ENCODE measurements around the gene PROX2.

The PROX2 gene

GRCh38 chr14:74867673-74868072 is 8.3 kb downstream of the PROX2 start:
- Histone ChIP-seq H3K9me3 (ENCODE audit: control insufficient read depth in 1 of 2, low read length in 2 of 2) (no peaks in the 10 kb centered on the region), H3K4me1 (ENCODE audit: control insufficient read depth in 1 of 2, insufficient read depth in 2 of 2, low read length in 2 of 2) (no peaks in the 10 kb centered on the region), H3K27ac (ENCODE audit: low read length) (peak overlapping the region; percentile 27), H3K27me3 (ENCODE audit: low read depth, low read length) (no peaks in the 10 kb centered on the region), H3K4me3 (ENCODE audit: low read depth in 1 of 2, low read length in 2 of 2) (no peak overlapping the region), H3K36me3 (ENCODE audit: control insufficient read depth in 1 of 2, insufficient read depth in 2 of 2, low read length in 2 of 2) (no peaks in the 10 kb centered on the region)

GRCh38 chr14:74866708-74867389 is 9.1 kb downstream of the PROX2 start:
- no peaks in the 10 kb centered on the region for H3K4me1 ChIP-seq (ENCODE audit: control insufficient read depth in 1 of 2, insufficient read depth in 2 of 2, low read length in 2 of 2)
- H3K36me3 ChIP-seq (ENCODE audit: control insufficient read depth in 1 of 2, insufficient read depth in 2 of 2, low read length in 2 of 2), result no peaks in the 10 kb centered on the region
- no peaks in the 10 kb centered on the region for H3K9me3 ChIP-seq (ENCODE audit: control insufficient read depth in 1 of 2, low read length in 2 of 2)
- H3K27ac ChIP-seq (ENCODE audit: low read length), result no peak overlapping the region
- H3K4me3 ChIP-seq (ENCODE audit: low read depth in 1 of 2, low read length in 2 of 2), result no peak overlapping the region
- H3K27me3 ChIP-seq (ENCODE audit: low read depth, low read length), result no peaks in the 10 kb centered on the region

GRCh38 chr14:74865156-74865555 is 10.8 kb downstream of the PROX2 start:
- H3K36me3 ChIP-seq (ENCODE audit: control insufficient read depth in 1 of 2, insufficient read depth in 2 of 2, low read length in 2 of 2), result no peaks in the 10 kb centered on the region
- no peak overlapping the region for H3K27ac ChIP-seq (ENCODE audit: low read length)
- no peaks in the 10 kb centered on the region for H3K27me3 ChIP-seq (ENCODE audit: low read depth, low read length)
- H3K4me3 ChIP-seq (ENCODE audit: low read depth in 1 of 2, low read length in 2 of 2), result no peak overlapping the region
- peaks cover 0 to 6% of the 10 kb centered on the region in 2 donors for H3K4me1 ChIP-seq (ENCODE audit: control insufficient read depth in 1 of 2, insufficient read depth in 2 of 2, low read length in 2 of 2)
- no peaks in the 10 kb centered on the region for H3K9me3 ChIP-seq (ENCODE audit: control insufficient read depth in 1 of 2, low read length in 2 of 2)

DNA sequence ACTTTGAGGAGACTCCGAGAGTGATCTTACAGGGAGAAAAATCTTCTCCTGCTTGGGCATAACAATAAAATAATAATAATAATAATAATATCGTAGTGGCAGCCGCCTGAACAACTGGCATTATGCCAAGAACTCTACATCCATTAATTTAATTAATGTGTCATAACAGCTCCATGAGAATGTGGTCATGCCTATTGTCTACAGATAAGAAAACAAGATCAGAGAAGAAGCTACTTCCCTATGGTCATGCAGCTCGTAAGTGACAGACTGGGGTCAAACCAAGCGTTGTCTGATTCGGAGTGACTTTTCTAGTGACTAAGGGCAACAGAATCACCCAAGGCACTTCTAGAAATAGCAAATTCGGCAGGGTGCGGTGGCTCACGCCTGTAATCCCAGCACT is 11.7 kb downstream of the PROX2 start:
- no peak overlapping the region for H3K4me3 ChIP-seq (ENCODE audit: low read depth in 1 of 2, low read length in 2 of 2)
- no peaks in the 10 kb centered on the region for H3K9me3 ChIP-seq (ENCODE audit: control insufficient read depth in 1 of 2, low read length in 2 of 2)
- H3K4me1 ChIP-seq (ENCODE audit: control insufficient read depth in 1 of 2, insufficient read depth in 2 of 2, low read length in 2 of 2), result peaks cover 0 to 6% of the 10 kb centered on the region in 2 donors
- no peaks in the 10 kb centered on the region for H3K27me3 ChIP-seq (ENCODE audit: low read depth, low read length)
- H3K36me3 ChIP-seq (ENCODE audit: control insufficient read depth in 1 of 2, insufficient read depth in 2 of 2, low read length in 2 of 2), result no peaks in the 10 kb centered on the region
- H3K27ac ChIP-seq (ENCODE audit: low read length), result no peak overlapping the region

DNA sequence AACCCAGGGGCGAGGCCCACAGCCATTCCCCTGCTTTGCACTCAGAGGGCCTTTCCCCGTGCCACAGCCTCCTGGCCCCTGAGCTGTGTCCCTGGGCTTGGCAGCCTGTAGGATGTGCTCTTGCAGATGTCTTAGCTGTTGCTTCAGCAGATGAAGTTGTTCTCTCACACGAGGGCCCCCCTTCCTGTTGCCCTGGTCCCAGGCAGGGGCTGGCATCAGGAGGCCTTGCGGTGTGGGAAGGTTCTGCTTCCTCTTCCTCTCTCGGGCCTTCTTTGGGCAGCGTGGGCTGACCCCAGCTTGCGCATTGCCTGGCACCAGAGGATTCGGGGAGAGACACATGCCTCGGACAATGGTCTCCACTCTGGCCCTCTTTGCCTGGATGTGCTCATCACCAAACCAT is 12.7 kb downstream of the PROX2 start:
- Histone ChIP-seq H3K27me3 (ENCODE audit: low read depth, low read length) (no peaks in the 10 kb centered on the region), H3K27ac (ENCODE audit: low read length) (no peak overlapping the region), H3K4me1 (ENCODE audit: control insufficient read depth in 1 of 2, insufficient read depth in 2 of 2, low read length in 2 of 2) (peaks cover 0 to 6% of the 10 kb centered on the region in 2 donors), H3K9me3 (ENCODE audit: control insufficient read depth in 1 of 2, low read length in 2 of 2) (no peaks in the 10 kb centered on the region), H3K36me3 (ENCODE audit: control insufficient read depth in 1 of 2, insufficient read depth in 2 of 2, low read length in 2 of 2) (no peaks in the 10 kb centered on the region), H3K4me3 (ENCODE audit: low read depth in 1 of 2, low read length in 2 of 2) (no peak overlapping the region)

- no peaks in the 10 kb centered on the region for H3K9me3 ChIP-seq (ENCODE audit: control insufficient read depth in 1 of 2, low read length in 2 of 2)
- H3K4me1 ChIP-seq (ENCODE audit: control insufficient read depth in 1 of 2, insufficient read depth in 2 of 2, low read length in 2 of 2), result peaks cover 0 to 6% of the 10 kb centered on the region in 2 donors
- H3K27ac ChIP-seq (ENCODE audit: low read length), result no peak overlapping the region
- no peaks in the 10 kb centered on the region for H3K27me3 ChIP-seq (ENCODE audit: low read depth, low read length)
- no peaks in the 10 kb centered on the region for H3K36me3 ChIP-seq (ENCODE audit: control insufficient read depth in 1 of 2, insufficient read depth in 2 of 2, low read length in 2 of 2)
- H3K4me3 ChIP-seq (ENCODE audit: low read depth in 1 of 2, low read length in 2 of 2), result no peak overlapping the region
Measured at GRCh38 chr14:74861734-74862090, 14.2 kb downstream of the PROX2 start.

DNA sequence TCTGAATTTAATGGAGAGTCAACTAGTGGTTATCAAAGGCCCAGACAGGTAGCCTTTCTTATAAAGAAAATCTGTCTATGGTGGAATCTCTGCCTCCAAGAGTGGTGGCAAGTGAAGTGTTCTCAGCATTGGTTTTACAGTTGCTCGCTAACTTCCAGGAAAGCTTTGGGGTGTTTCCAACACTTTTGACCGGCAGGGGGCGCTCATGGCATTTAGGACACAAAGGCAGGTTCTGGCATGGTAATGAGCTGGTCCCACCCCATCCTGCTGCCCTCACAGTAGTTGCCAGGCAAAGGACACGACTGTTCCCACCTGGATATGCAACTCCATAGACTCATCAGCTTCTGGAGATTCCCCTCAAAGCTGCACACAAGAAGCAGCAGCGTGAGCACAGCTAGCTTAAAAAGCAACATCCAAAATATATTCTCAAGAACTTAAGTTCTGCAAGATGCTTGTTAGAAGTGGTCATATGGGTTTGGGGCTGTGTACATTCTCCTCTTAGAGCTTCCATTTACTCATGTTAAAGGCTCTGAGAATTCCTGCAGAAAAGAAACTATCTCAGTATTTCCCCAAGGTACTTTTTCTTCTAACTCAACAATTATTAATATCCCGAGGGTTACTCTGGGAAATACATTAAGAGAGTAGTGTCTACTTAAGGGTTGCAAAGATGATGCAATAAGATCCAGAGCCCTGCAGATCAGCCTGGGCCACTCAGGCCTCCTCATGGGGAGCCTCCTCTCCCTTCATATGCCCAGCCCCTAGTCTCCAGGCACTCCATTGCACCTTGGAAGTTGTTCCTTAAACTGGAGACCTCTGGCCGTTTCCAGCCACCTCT is 14.8 kb downstream of the PROX2 start:
- H3K4me3 ChIP-seq (ENCODE audit: low read depth in 1 of 2, low read length in 2 of 2), result no peak overlapping the region
- no peaks in the 10 kb centered on the region for H3K27me3 ChIP-seq (ENCODE audit: low read depth, low read length)
- H3K9me3 ChIP-seq (ENCODE audit: control insufficient read depth in 1 of 2, low read length in 2 of 2), result no peaks in the 10 kb centered on the region
- peaks cover 0 to 6% of the 10 kb centered on the region in 2 donors for H3K4me1 ChIP-seq (ENCODE audit: control insufficient read depth in 1 of 2, insufficient read depth in 2 of 2, low read length in 2 of 2)
- H3K27ac ChIP-seq (ENCODE audit: low read length), result no peak overlapping the region
- H3K36me3 ChIP-seq (ENCODE audit: control insufficient read depth in 1 of 2, insufficient read depth in 2 of 2, low read length in 2 of 2), result no peaks in the 10 kb centered on the region

DNA sequence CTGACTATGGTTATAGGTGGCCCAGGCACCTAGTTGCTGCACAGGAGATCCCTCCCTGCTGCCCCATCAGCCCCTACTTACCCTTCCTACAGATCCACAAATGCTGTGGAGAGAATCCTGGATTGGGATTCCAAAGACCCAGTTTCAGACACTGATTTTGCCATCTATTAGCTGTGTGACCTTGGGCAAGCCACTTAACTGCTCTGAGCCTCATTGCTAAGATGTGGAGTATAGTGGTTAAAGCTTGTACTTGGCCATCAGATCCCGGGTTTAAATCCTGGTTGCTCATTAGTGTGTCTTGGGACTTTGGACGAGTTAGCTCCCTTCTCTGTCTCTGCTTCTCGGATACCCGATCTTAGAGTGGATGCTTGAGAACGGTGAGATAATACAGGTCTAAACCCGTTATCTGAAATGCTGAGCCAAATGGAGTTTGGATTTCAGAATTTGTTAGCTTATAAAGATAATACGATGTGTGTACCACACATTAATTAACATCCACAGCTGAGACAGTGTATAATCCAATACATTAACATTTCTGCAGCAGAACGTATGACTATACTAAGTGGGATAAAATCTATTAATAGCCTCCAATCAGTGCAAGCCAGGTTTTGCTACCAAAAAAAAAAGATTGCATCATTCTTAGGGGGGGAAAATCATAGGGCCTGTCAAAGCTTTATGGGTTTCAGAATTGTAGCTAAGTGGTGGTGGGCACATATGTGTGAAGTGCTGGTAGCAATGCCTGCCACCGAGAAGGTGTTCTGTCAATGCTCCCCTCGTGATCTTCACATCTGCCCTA is 16.0 kb downstream of the PROX2 start:
- H3K4me1 ChIP-seq (ENCODE audit: control insufficient read depth in 1 of 2, insufficient read depth in 2 of 2, low read length in 2 of 2), result peaks cover 0 to 6% of the 10 kb centered on the region in 2 donors
- H3K9me3 ChIP-seq (ENCODE audit: control insufficient read depth in 1 of 2, low read length in 2 of 2), result no peaks in the 10 kb centered on the region
- no peak overlapping the region for H3K27ac ChIP-seq (ENCODE audit: low read length)

DNA sequence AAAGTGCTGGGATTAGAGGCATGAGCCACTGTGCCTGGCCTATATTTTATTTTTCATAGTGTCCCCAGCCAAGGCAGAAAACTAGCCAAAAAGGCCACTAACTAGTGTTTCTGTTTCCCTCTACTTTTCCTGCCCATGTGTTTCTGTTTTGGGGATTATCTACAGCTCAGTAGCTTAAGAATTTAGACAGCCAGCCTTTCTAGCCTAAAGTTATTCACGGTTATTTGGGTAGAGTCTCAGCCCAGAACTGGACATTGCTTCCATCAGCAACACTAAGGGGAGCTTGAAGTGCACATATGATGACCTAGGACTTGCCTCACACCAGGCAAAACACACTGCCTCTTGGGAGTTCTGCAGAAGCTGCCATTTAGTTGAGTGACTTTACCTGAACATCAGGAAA is 17.9 kb downstream of the PROX2 start:
- H3K9me3 ChIP-seq (ENCODE audit: control insufficient read depth in 1 of 2, low read length in 2 of 2), result no peaks in the 10 kb centered on the region
- H3K27ac ChIP-seq (ENCODE audit: low read length), result no peak overlapping the region
- H3K4me3 ChIP-seq (ENCODE audit: low read depth in 1 of 2, low read length in 2 of 2), result no peak overlapping the region
- no peaks in the 10 kb centered on the region for H3K36me3 ChIP-seq (ENCODE audit: control insufficient read depth in 1 of 2, insufficient read depth in 2 of 2, low read length in 2 of 2)
- peaks cover 6 to 15% of the 10 kb centered on the region in 2 donors for H3K4me1 ChIP-seq (ENCODE audit: control insufficient read depth in 1 of 2, insufficient read depth in 2 of 2, low read length in 2 of 2)
- no peaks in the 10 kb centered on the region for H3K27me3 ChIP-seq (ENCODE audit: low read depth, low read length)

More for the DNA sequence above, 16.0 kb downstream of the PROX2 start:
- Histone ChIP-seq H3K27me3 (ENCODE audit: low read depth, low read length) (no peaks in the 10 kb centered on the region), H3K4me3 (ENCODE audit: low read depth in 1 of 2, low read length in 2 of 2) (no peak overlapping the region), H3K36me3 (ENCODE audit: control insufficient read depth in 1 of 2, insufficient read depth in 2 of 2, low read length in 2 of 2) (no peaks in the 10 kb centered on the region)

- peaks cover 6 to 15% of the 10 kb centered on the region in 2 donors for H3K4me1 ChIP-seq (ENCODE audit: control insufficient read depth in 1 of 2, insufficient read depth in 2 of 2, low read length in 2 of 2)
- no peaks in the 10 kb centered on the region for H3K36me3 ChIP-seq (ENCODE audit: control insufficient read depth in 1 of 2, insufficient read depth in 2 of 2, low read length in 2 of 2)
- H3K27ac ChIP-seq (ENCODE audit: low read length), result no peak overlapping the region
- no peak overlapping the region for H3K4me3 ChIP-seq (ENCODE audit: low read depth in 1 of 2, low read length in 2 of 2)
- H3K9me3 ChIP-seq (ENCODE audit: control insufficient read depth in 1 of 2, low read length in 2 of 2), result no peaks in the 10 kb centered on the region
- no peaks in the 10 kb centered on the region for H3K27me3 ChIP-seq (ENCODE audit: low read depth, low read length)
Measured at GRCh38 chr14:74856366-74856765, 19.6 kb downstream of the PROX2 start.

DNA sequence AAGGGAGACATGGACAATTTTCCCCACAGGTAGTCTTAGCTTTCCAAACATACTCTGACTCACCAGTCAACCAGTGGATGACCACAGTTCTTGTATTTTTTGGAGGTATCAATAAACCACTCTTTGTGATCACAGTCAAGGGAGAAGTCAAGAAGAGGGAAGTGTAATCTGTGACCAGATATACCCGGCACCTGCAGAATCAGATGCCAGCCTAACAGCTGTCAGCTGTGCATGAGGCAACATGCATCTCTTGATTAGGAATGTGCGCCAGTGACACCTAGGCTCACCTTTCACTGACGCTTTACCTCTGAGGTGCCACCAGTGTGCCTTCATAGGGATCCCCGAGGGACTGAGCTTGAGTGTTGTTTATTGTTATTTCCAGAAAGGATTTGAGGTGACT is 20.0 kb downstream of the PROX2 start:
- Histone ChIP-seq H3K4me1 (ENCODE audit: control insufficient read depth in 1 of 2, insufficient read depth in 2 of 2, low read length in 2 of 2) (peaks cover 6 to 15% of the 10 kb centered on the region in 2 donors), H3K4me3 (ENCODE audit: low read depth in 1 of 2, low read length in 2 of 2) (no peak overlapping the region), H3K36me3 (ENCODE audit: control insufficient read depth in 1 of 2, insufficient read depth in 2 of 2, low read length in 2 of 2) (no peaks in the 10 kb centered on the region), H3K9me3 (ENCODE audit: control insufficient read depth in 1 of 2, low read length in 2 of 2) (no peaks in the 10 kb centered on the region), H3K27me3 (ENCODE audit: low read depth, low read length) (no peaks in the 10 kb centered on the region), H3K27ac (ENCODE audit: low read length) (no peak overlapping the region)
